Ishikawa (cell line): Measurements from ENCODE around the gene BID.

Experiments used
- CEBPB ChIP-seq: IDR thresholded peaks from 2 replicates; pipeline ENCODE4 v1.6.1; 2012
- EP300 ChIP-seq: IDR thresholded peaks from 2 replicates; pipeline ENCODE4 v1.6.1; 2012; ENCODE audit warnings: borderline replicate concordance
- NFIC ChIP-seq: IDR thresholded peaks from 2 replicates; pipeline ENCODE4 v1.6.1; 2012
- TAF1 ChIP-seq: IDR thresholded peaks from 2 replicates; pipeline ENCODE4 v1.6.1; 2012; ENCODE audit warnings: low read depth, mild to moderate bottlenecking
- YY1 ChIP-seq: IDR thresholded peaks from 2 replicates; pipeline ENCODE4 v1.6.1; 2012; ENCODE audit warnings: low read depth
- ZBTB7A ChIP-seq: IDR thresholded peaks from 2 replicates; pipeline ENCODE4 v1.6.1; 2012; ENCODE audit warnings: low read depth
- TF ChIP-seq, protein P1 (sequence below): IDR thresholded peaks from 2 replicates; pipeline ENCODE4 v1.6.1; 2012; ENCODE audit warnings: low read depth, mild to moderate bottlenecking

DNA sequence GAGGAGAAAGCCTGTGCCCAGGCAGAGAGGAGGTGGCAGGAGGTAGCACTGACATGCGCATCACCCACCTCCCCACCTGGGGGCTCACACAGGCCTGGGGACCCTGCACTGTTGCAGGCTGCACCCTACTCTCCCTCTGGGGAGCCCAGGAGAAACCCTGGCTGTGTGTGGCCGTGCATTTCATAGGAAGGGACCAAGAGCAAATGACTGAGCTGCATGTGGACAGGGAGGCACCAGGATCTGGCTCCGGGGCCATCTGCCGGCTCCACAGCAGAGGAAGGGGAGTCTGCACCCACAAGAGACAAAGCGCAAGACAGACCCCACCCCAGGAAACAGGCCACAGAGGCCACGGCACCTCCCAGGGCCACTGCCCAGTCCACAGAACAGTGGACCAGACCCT is 22.7 kb downstream of the BID start:
- TF ChIP-seq, protein P1, sequence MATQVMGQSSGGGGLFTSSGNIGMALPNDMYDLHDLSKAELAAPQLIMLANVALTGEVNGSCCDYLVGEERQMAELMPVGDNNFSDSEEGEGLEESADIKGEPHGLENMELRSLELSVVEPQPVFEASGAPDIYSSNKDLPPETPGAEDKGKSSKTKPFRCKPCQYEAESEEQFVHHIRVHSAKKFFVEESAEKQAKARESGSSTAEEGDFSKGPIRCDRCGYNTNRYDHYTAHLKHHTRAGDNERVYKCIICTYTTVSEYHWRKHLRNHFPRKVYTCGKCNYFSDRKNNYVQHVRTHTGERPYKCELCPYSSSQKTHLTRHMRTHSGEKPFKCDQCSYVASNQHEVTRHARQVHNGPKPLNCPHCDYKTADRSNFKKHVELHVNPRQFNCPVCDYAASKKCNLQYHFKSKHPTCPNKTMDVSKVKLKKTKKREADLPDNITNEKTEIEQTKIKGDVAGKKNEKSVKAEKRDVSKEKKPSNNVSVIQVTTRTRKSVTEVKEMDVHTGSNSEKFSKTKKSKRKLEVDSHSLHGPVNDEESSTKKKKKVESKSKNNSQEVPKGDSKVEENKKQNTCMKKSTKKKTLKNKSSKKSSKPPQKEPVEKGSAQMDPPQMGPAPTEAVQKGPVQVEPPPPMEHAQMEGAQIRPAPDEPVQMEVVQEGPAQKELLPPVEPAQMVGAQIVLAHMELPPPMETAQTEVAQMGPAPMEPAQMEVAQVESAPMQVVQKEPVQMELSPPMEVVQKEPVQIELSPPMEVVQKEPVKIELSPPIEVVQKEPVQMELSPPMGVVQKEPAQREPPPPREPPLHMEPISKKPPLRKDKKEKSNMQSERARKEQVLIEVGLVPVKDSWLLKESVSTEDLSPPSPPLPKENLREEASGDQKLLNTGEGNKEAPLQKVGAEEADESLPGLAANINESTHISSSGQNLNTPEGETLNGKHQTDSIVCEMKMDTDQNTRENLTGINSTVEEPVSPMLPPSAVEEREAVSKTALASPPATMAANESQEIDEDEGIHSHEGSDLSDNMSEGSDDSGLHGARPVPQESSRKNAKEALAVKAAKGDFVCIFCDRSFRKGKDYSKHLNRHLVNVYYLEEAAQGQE = no peak
- TF ChIP-seq TAF1 (no peak), EP300 (no peak), YY1 (no peak), NFIC (no peak), ZBTB7A (no peak), CEBPB (no peak)
